GM06990 (cell line): ENCODE results near the gene ABITRAM.

Experiments used
- DNase-seq: peaks from one replicate; pipeline ENCODE4 v3.0.0-alpha.2; 2011; ENCODE audit not compliant: insufficient read length; ENCODE audit errors: extremely low read depth
- H3K27me3 ChIP-seq: replicated peaks from 2 replicates; pipeline ENCODE4 v1.6.0; 2011; ENCODE audit warnings: low read length; ENCODE audit not compliant: control insufficient read depth, insufficient read depth
- H3K36me3 ChIP-seq: 2 replicates; pipeline ENCODE4 v1.5.1; 2011; ENCODE audit warnings: low read length; ENCODE audit not compliant: control insufficient read depth, insufficient read depth
- H3K4me3 ChIP-seq: replicated peaks from 2 replicates; pipeline ENCODE4 v1.5.1; 2011; ENCODE audit warnings: low read depth, mild to moderate bottlenecking, control low read depth, low read length
- TF ChIP-seq, protein P1 (sequence below): IDR thresholded peaks from 2 replicates; pipeline ENCODE4 v1.5.1; 2011; ENCODE audit warnings: low read length, control low read depth, mild to moderate bottlenecking, inconsistent platforms; ENCODE audit not compliant: insufficient read depth, poor library complexity, severe bottlenecking

The ABITRAM gene

DNA sequence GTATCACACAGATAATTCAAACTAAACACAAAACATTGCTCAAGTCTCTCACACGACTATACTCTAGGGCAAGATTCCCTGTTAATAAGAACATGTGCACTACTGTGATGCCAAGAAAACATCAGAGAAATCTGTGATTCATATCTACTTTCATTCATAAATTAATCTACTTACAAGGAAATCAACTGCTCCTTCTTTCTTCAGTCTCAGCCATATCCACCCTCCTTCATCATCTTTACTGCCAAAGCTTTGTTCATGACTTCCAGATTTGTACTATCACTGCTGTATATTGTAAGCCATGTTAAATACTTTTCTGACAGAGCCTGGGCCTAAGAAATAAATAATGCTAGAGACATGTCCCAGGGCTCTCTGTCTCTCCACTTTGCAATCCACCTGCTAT is 44.0 kb downstream of the ABITRAM start:
- no peaks in the 10 kb centered on the region for H3K27me3 ChIP-seq
- H3K4me3 ChIP-seq: no peak overlapping the region
- H3K36me3 ChIP-seq: no peaks in the 10 kb centered on the region; the same call in 1 of the 2 replicates
- TF ChIP-seq, protein P1, sequence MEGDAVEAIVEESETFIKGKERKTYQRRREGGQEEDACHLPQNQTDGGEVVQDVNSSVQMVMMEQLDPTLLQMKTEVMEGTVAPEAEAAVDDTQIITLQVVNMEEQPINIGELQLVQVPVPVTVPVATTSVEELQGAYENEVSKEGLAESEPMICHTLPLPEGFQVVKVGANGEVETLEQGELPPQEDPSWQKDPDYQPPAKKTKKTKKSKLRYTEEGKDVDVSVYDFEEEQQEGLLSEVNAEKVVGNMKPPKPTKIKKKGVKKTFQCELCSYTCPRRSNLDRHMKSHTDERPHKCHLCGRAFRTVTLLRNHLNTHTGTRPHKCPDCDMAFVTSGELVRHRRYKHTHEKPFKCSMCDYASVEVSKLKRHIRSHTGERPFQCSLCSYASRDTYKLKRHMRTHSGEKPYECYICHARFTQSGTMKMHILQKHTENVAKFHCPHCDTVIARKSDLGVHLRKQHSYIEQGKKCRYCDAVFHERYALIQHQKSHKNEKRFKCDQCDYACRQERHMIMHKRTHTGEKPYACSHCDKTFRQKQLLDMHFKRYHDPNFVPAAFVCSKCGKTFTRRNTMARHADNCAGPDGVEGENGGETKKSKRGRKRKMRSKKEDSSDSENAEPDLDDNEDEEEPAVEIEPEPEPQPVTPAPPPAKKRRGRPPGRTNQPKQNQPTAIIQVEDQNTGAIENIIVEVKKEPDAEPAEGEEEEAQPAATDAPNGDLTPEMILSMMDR: no peak
- DNase-seq: no peak

DNA sequence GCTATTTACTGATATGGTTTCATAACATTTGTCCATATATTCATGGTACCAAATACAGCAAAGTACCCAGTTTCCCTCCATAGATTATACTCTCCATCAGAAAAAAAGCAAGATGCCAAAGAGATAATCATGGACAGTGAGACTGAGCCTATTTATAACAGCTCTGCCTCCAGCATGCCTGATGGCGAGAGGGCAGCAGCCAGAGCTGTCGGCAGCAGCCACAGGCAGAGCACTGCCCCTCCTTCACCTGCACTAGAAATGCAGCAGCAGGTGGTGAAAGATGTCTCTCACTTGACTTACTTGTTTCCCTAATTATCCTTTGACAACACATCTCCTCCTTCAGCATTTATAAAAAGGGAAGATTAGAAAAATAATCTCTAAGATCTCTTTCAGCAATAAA is 46.7 kb downstream of the ABITRAM start:
- DNase-seq: no peak
- Histone ChIP-seq H3K4me3 (no peak overlapping the region), H3K36me3 (no peaks in the 10 kb centered on the region; the same call in 1 of the 2 replicates), H3K27me3 (no peaks in the 10 kb centered on the region)
- TF ChIP-seq, protein P1: no peak

DNA sequence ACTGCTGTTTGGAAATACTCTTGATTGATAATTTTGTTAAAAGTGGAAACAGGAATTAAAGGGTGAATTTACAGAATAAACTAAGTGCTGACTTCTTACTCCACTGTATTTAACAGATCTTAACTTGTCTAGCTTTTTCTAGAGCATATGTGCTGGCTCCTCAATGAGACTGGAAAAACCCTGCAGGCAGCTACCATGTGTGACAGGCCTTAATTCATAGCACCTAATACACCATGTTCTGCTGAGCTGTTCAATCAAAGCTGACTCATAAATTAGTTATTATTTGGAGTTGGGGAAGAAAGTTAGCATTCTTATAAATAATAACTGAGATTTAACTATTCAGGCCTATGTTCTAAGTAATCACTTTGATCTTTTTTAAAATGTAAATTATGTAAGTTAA is 49.7 kb downstream of the ABITRAM start:
- DNase-seq: no peak
- Histone ChIP-seq H3K4me3 (no peak overlapping the region), H3K36me3 (no peaks in the 10 kb centered on the region; the same call in 1 of the 2 replicates), H3K27me3 (no peaks in the 10 kb centered on the region)
- TF ChIP-seq, protein P1: no peak
